Mucosa of descending colon (tissue), 3 donors: ENCODE data around the gene UBXN10. TPM values are rescaled to one million over a fixed set of nuclear protein-coding genes. Genes with fewer than 3 reads are reported as not detected.
A peak's percentile ranks its signal among the peaks of the same experiment; 100 is the strongest.
"Not testable (repeated sequence)": the region's sequence is repeated elsewhere in the genome, so short reads cannot be mapped to it uniquely, and the experiment has no call there.

Source experiments
- ATAC-seq: fragments of 200-7000 bp; cut with Tn5 transposase; one replicate; pipeline ENCODE4 v1.9.1; 2020; ENCODE audit warnings: mild to moderate bottlenecking, moderate library complexity
- DNase-seq, 3 donors: peaks; one replicate each; pipeline ENCODE4 v3.0.0-alpha.2; 2020
- H3K36me3 ChIP-seq: fragments of 200-600 bp; one replicate; pipeline ENCODE4 v1.8.0; 2021; ENCODE audit warnings: low read depth, mild to moderate bottlenecking
- H3K4me1 ChIP-seq: fragments of 200-600 bp; one replicate; pipeline ENCODE4 v1.8.0; 2021; ENCODE audit warnings: low read depth, mild to moderate bottlenecking
- H3K4me3 ChIP-seq: fragments of 200-600 bp; one replicate; pipeline ENCODE4 v1.8.0; 2021; ENCODE audit warnings: mild to moderate bottlenecking
- H3K9me3 ChIP-seq: fragments of 200-600 bp; one replicate; pipeline ENCODE4 v1.8.0; 2021; ENCODE audit warnings: mild to moderate bottlenecking
- CTCF ChIP-seq: fragments of 200-600 bp; IDR thresholded peaks from one replicate; pipeline ENCODE4 v1.8.0; 2022; ENCODE audit warnings: antibody characterized with exemption, mild to moderate bottlenecking
- intact Hi-C, 2 donors: fragments of 100-400 bp; cut with DNase I in 1 of 2; cut with micrococcal nuclease in 1 of 2; formaldehyde crosslinking; loops; one replicate each; pipeline versions ENCODE4 v1.11.0 to v1.11.1; 2022; cut with DNase I, micrococcal nuclease
- total RNA-seq, 3 donors: library from RNA; stranded (reverse); fragmentation: NEBNext Ultra II Directional in 2 of 3; extraction: Animal tissue kit (Norgen Biotek cat#: 25700) in 2 of 3; gene quantifications; one replicate each; pipeline versions ENCODE4 v1.2.1 to v1.2.4, GENCODE V29; 2021 to 2023
- donor health status: DM: no; HTN: no; CAD: no; lungs with moderate emphysema.
- donor health status: DM: no; HTN: no; CAD: no.
- donor health status: DM: no; HTN: yes; CAD: no.

The UBXN10 gene
- total RNA-seq, 3 donors from 2014 or later: 5.8 to 15.5 (median 5.8) TPM

GRCh38 chr1:20216574-20216973, 30.7 kb downstream of the UBXN10 start:
- intact Hi-C loops: no loop called here
- Histone ChIP-seq H3K4me1 (peaks cover 11% of the 10 kb centered on the region), H3K4me3 (no peak overlapping the region), H3K9me3 (no peaks in the 10 kb centered on the region), H3K36me3 (no peaks in the 10 kb centered on the region)
- TF ChIP-seq CTCF: peak; percentile 42
- peak; percentile 70 for ATAC-seq
- DNase-seq: peak in 1 of 3 donors; percentile 55

- H3K4me3 ChIP-seq, H3K36me3 ChIP-seq, intact Hi-C loops, H3K9me3 ChIP-seq, DNase-seq, H3K4me1 ChIP-seq: not testable (repeated sequence)
- peak; percentile 24 for ATAC-seq
These were observed 33.2 kb downstream of the UBXN10 start for GRCh38 chr1:20219053-20219452.

- intact Hi-C loops: no loop called here
- ATAC-seq (no peak), DNase-seq (no peak)
- no peak for TF ChIP-seq CTCF
- Histone ChIP-seq H3K4me3 (no peak overlapping the region), H3K36me3 (no peaks in the 10 kb centered on the region), H3K4me1 (no peaks in the 10 kb centered on the region), H3K9me3 (no peaks in the 10 kb centered on the region)
These were observed 34.1 kb downstream of the UBXN10 start for GRCh38 chr1:20220036-20220435.

- H3K4me1 ChIP-seq: no peaks in the 10 kb centered on the region
- ATAC-seq (no peak), DNase-seq (no peak)
- no peak overlapping the region for H3K4me3 ChIP-seq
- no peaks in the 10 kb centered on the region for H3K9me3 ChIP-seq
- no peak for TF ChIP-seq CTCF
- intact Hi-C loops: no loop called here
- H3K36me3 ChIP-seq: no peaks in the 10 kb centered on the region
These were observed 37.2 kb downstream of the UBXN10 start for GRCh38 chr1:20223106-20223505.

GRCh38 chr1:20223551-20224419, 37.9 kb downstream of the UBXN10 start:
- DNase-seq (no peak), ATAC-seq (no peak)
- Histone ChIP-seq H3K4me1 (no peaks in the 10 kb centered on the region), H3K4me3 (no peak overlapping the region), H3K9me3 (no peaks in the 10 kb centered on the region), H3K36me3 (no peaks in the 10 kb centered on the region)
- intact Hi-C loops: no loop called here
- no peak for TF ChIP-seq CTCF

- TF ChIP-seq CTCF: no peak
- H3K4me1 ChIP-seq: no peaks in the 10 kb centered on the region
- no peaks in the 10 kb centered on the region for H3K9me3 ChIP-seq
- DNase-seq (no peak), ATAC-seq (no peak)
- intact Hi-C loops: no loop called here
- no peak overlapping the region for H3K4me3 ChIP-seq
- no peaks in the 10 kb centered on the region for H3K36me3 ChIP-seq
These were observed 38.6 kb downstream of the UBXN10 start for GRCh38 chr1:20224546-20224945.
